Kidney epithelial cell (primary cell): ENCODE measurements around the gene PSMB3. TPM values are rescaled to one million over a fixed set of nuclear protein-coding genes. Genes with fewer than 3 reads are reported as not detected.
"Not testable (repeated sequence)": the region's sequence is repeated elsewhere in the genome, so short reads cannot be mapped to it uniquely, and the experiment has no call there.

Experiments
- DNase-seq: peaks from one replicate; pipeline ENCODE4 v3.0.0-alpha.2; 2010; ENCODE audit warnings: low read depth
- H3K27me3 ChIP-seq: 2 replicates; pipeline ENCODE4 v1.6.0; 2011; ENCODE audit warnings: low read length; ENCODE audit not compliant: control insufficient read depth, insufficient read depth
- H3K36me3 ChIP-seq: 2 replicates; pipeline ENCODE4 v1.5.1; 2011; ENCODE audit warnings: low read length; ENCODE audit not compliant: control insufficient read depth, insufficient read depth
- H3K4me3 ChIP-seq: 2 replicates; pipeline ENCODE4 v1.5.1; 2011; ENCODE audit warnings: low read depth, mild to moderate bottlenecking, control low read depth, low read length
- CTCF ChIP-seq: IDR thresholded peaks from 2 replicates; pipeline ENCODE4 v1.5.1; 2011; ENCODE audit warnings: mild to moderate bottlenecking, moderate library complexity, low read length, control low read depth, inconsistent platforms; ENCODE audit not compliant: insufficient read depth, poor library complexity, severe bottlenecking
- total RNA-seq: library from RNA; depleted of rRNA; stranded (reverse); fragments of >200 nt; gene quantifications from 2 replicates; pipeline ENCODE4 v1.2.3, GENCODE V29; 2015

Gene PSMB3
- total RNA-seq, 1 donor from 2014 or later = 166 TPM

- Histone ChIP-seq H3K4me3 (no peak overlapping the region), H3K36me3 (peaks cover 2% of the 10 kb centered on the region), H3K27me3 (no peaks in the 10 kb centered on the region)
- TF ChIP-seq CTCF = no peak
- no peak for DNase-seq
Measured at GRCh38 chr17:38720941-38721340, 31.6 kb upstream of the PSMB3 start.

- no peak for TF ChIP-seq CTCF
- H3K4me3 ChIP-seq = no peak overlapping the region
Measured at GRCh38 chr17:38721802-38722201, 30.7 kb upstream of the PSMB3 start.

GRCh38 chr17:38724337-38724988 lies 28.1 kb upstream of the PSMB3 start:
- no peak for DNase-seq
- Histone ChIP-seq H3K4me3 (no peak overlapping the region), H3K36me3 (no peaks in the 10 kb centered on the region), H3K27me3 (no peaks in the 10 kb centered on the region)
- no peak for TF ChIP-seq CTCF

More at GRCh38 chr17:38721802-38722201, 30.7 kb upstream of the PSMB3 start:
- DNase-seq = no peak
- Histone ChIP-seq H3K27me3 (no peaks in the 10 kb centered on the region), H3K36me3 (peaks cover 2% of the 10 kb centered on the region)

- Histone ChIP-seq H3K4me3 (no peak overlapping the region), H3K36me3 (no peaks in the 10 kb centered on the region), H3K27me3 (no peaks in the 10 kb centered on the region)
- TF ChIP-seq CTCF = no peak
- no peak for DNase-seq
Measured at GRCh38 chr17:38725066-38725465, 27.5 kb upstream of the PSMB3 start.

GRCh38 chr17:38726145-38726544 lies 26.4 kb upstream of the PSMB3 start:
- not testable (repeated sequence) for H3K27me3 ChIP-seq, H3K4me3 ChIP-seq, H3K36me3 ChIP-seq, DNase-seq

GRCh38 chr17:38727736-38728135 lies 24.8 kb upstream of the PSMB3 start:
- TF ChIP-seq CTCF = no peak
- no peaks in the 10 kb centered on the region for H3K27me3 ChIP-seq
- H3K4me3 ChIP-seq = no peak overlapping the region
- DNase-seq = no peak
- H3K36me3 ChIP-seq = no peaks in the 10 kb centered on the region
